AG09319 (cell line): ENCODE results near the gene DNAJC16.
"Not testable (repeated sequence)": the region's sequence is repeated elsewhere in the genome, so short reads cannot be mapped to it uniquely, and the experiment has no call there.

Source experiments
- DNase-seq: peaks from one replicate; pipeline ENCODE4 v3.0.0-alpha.2; 2010; ENCODE audit warnings: low read depth; ENCODE audit errors: extremely low read depth
- CTCF ChIP-seq: IDR thresholded peaks from 2 replicates; pipeline ENCODE4 v1.5.1; 2011; ENCODE audit warnings: low read depth, mild to moderate bottlenecking, inconsistent platforms, low read length, moderate library complexity

DNAJC16 gene

DNA sequence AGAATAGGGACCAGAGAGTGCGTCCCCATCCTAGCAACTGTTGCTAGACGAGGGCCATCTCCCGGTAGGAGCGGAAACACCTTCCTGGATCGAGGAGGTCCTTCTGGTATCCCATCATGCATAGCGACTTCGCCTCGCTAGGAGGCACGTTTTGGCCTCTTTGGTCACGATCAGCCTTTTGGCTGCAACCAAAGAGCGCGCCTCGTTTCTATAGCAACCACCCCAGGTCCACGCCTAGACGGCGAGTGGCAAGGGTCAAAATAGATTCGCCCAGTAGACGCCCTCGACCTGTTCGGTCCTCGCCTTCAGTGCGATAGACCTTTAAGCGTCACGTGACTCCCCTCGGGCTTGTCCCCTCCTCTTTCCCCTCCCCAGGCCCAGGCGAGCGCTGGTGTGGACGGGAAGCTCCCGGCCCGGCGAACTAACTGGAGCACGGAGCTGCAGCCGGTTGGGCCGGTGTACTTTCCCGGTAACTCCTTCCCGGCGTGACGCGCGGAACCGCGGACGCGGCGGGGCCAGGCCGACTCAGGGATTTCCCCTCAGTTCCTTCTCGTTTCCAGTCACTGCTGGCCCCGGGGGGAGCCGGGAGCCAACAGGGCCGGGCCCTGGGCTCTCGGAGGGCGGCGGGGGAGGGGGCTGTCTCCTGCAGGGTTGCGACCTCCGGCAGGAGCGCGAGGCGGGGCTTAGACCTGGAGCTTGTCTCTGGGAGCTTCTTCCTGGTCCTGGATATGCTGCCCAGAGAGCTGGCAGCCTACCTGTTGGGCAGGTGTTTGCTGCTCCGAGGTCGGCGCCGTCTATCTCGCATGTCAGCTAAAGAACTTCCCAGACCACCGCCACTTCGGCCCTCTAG, at the start of gene DNAJC16:
Gene DNAJC16 (plus strand): TSS at position 359 of the 850 bp plus-strand sequence. CDS start 2,258 bp downstream, outside the sequence.
- DNase-seq, result peak; percentile 100
- peak; percentile 31 for TF ChIP-seq CTCF

DNA sequence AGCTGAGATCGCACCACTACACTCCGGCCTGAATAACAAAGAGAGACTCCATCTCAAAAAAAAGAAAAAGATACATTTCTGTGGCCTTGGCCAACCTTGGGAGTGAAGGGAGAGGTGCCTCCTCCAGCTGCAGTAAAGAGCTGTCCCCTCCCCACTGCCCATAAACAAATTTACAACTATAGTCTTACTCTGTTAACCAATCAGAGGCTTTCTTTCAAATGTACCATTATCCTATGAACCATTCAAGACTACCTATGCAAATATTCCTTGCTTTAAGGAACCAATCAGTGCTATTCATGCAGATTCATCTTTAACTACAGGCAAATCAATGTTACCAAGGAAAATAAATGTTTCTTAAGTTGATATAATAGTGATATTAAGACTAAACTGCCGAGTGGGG, 49.7 kb upstream of the DNAJC16 start:
- no peak for TF ChIP-seq CTCF
- DNase-seq, result no peak

GRCh38 chr1:15477646-15478212, 48.9 kb upstream of the DNAJC16 start:
- no peak for TF ChIP-seq CTCF
- DNase-seq, result no peak

GRCh38 chr1:15479654-15480347, 46.8 kb upstream of the DNAJC16 start:
- no peak for DNase-seq
- TF ChIP-seq CTCF, result no peak

DNA sequence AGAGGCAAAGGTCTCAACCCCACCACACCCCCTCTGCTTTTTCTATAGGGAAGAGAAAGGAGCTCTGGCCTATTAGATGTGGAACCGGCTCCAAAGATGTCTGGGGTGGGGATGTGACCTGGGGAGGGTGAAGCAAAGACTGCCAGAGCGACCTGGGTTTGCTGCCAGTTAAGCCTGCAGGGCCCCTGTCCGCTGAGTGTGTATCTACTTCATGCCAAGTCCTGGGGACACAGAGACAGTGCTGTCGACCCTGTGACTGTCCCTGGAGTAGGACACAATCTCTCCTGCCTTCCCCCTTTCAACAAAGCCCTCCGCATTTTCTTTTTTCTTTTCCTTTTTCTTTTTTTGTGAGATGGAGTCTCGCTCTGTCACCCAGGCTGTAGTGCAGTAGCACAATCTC, 44.2 kb upstream of the DNAJC16 start:
- DNase-seq, result not testable (repeated sequence)

- DNase-seq, result not testable (repeated sequence)
Observed at GRCh38 chr1:15482983-15483543, 43.6 kb upstream of the DNAJC16 start.

GRCh38 chr1:15483971-15484370, 42.7 kb upstream of the DNAJC16 start:
- no peak for DNase-seq
- TF ChIP-seq CTCF, result no peak

DNA sequence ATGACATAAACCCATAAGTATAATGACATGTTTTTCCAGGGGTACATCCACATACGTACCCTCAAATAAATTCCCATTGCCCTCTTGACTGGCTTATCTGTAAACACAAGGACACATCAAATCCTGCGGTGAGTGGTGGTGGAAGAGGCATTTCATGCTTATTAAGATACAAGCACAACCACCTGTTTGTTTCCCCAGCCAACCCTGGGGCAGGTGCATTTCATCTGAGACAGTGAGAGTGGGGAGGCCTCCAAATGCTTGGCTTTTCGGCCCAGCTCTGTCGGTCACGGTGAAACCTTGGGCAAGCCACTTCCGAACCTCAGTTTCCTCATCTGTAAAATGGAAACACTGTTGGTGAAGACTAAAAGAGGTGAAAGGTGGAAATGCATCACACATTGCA, 42.2 kb upstream of the DNAJC16 start:
- not testable (repeated sequence) for DNase-seq
